Measurements from ENCODE around the gene DDX10.

The DDX10 gene

DNA sequence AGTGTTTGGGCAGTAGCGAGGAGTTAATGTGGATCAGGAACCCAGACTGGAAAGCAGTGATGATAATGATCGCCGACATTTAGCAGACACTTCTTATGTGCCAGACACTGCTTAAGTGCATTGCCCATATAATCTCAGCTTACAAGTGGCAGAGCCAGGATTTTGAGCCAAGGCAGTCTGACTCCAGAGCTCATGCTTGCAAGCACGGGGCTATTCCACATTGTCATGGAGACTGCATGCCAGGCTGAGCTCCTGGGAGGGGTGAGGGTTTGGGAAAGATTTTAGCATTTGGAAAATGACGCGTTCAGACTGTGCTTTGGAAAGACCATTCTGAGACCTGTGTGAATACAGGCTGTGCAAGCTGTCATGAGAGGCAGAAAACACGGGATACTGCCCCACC lies 302.7 kb downstream of the DDX10 start:
- Histone ChIP-seq H3K4me1 (ENCODE audit: control insufficient read depth in 1 of 2, insufficient read depth in 2 of 2, low read length in 2 of 2) (no peaks in the 10 kb centered on the region), H3K36me3 (ENCODE audit: control insufficient read depth in 1 of 2, insufficient read depth in 2 of 2, low read length in 2 of 2) (no peaks in the 10 kb centered on the region), H3K4me3 (ENCODE audit: low read depth in 1 of 2, low read length in 2 of 2) (no peak overlapping the region), H3K27me3 (ENCODE audit: low read depth, low read length) (no peaks in the 10 kb centered on the region), H3K27ac (ENCODE audit: low read length) (no peak overlapping the region), H3K9me3 (ENCODE audit: control insufficient read depth in 1 of 2, low read length in 2 of 2) (no peaks in the 10 kb centered on the region)

DNA sequence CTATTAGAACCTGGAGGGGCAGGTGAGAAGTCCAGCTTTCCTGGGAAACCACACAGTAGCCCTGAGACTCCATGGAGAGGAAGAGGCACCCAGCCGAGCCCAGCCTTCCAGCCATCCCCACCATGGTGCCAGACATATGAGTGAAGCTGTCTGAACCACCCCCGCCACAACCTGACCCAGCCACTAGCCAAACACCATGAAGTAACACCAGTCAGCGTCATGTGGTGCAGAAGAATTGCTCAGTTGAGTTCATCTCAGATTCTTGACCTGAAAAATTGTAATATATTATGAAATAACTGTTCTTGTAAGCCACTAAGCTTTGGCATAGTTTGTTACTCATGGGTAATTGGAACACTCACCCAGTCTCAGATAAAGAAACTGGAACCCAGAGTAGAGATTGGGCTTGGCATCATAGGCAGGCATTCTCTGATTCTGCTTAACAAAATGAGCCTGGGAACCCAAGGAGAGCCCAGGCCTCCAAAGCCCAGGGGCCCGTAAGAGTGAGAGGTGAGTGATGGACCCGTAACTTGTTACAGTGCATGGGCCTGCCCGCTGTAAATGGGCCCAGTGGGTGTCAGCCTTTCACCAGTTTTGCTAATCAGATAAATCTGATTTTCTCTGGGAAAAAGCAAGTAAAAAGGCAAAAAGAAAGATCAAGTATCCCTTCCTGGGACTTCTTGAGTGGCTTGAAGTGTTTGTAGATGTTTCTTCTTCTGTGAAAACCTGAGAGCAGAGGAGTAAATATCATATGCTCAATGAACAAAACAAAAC lies 305.5 kb downstream of the DDX10 start:
- Histone ChIP-seq H3K4me3 (ENCODE audit: low read depth in 1 of 2, low read length in 2 of 2) (no peak overlapping the region), H3K9me3 (ENCODE audit: control insufficient read depth in 1 of 2, low read length in 2 of 2) (no peaks in the 10 kb centered on the region), H3K4me1 (ENCODE audit: control insufficient read depth in 1 of 2, insufficient read depth in 2 of 2, low read length in 2 of 2) (no peaks in the 10 kb centered on the region), H3K27me3 (ENCODE audit: low read depth, low read length) (no peaks in the 10 kb centered on the region), H3K27ac (ENCODE audit: low read length) (no peak overlapping the region), H3K36me3 (ENCODE audit: control insufficient read depth in 1 of 2, insufficient read depth in 2 of 2, low read length in 2 of 2) (no peaks in the 10 kb centered on the region)

DNA sequence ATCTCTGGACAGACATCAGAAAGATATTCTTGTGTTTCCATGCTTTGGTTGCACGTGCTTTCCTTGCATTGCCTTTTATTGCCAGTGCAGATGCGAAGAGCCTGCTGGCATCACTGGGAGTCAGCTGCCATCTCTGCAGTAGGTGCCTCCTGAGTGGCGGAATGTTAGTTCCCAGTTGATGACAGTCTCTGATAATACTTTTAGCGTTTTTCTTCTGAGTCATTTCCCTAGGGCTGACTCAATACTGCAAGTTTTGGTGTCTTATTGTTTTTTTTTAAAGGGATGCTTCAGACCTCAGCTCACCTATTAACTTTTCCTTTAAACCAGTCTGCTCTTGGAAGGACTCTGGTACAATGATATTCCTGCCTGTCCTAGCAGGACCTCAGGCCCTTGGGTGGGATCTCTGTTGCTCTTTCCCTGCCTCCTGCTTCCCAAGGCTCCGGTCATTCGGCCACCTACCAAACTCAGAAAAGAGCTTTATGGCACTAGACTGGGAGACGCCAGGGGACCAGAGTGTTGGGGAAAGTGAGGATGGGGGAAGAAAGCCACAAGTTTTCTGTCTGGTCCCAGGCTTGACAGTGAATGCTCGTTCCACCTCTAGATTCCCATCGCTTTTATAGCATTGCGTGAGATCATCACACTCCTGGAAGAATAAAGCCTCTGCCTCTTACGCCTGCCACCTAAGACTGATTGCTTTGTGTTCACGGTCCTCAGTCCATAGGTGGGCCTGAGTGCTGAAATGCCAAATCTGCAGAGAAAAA lies 308.7 kb downstream of the DDX10 start:
- Histone ChIP-seq H3K27ac (ENCODE audit: low read length) (no peak overlapping the region), H3K4me1 (ENCODE audit: control insufficient read depth in 1 of 2, insufficient read depth in 2 of 2, low read length in 2 of 2) (no peaks in the 10 kb centered on the region), H3K4me3 (ENCODE audit: low read depth in 1 of 2, low read length in 2 of 2) (no peak overlapping the region), H3K27me3 (ENCODE audit: low read depth, low read length) (no peaks in the 10 kb centered on the region), H3K9me3 (ENCODE audit: control insufficient read depth in 1 of 2, low read length in 2 of 2) (no peaks in the 10 kb centered on the region), H3K36me3 (ENCODE audit: control insufficient read depth in 1 of 2, insufficient read depth in 2 of 2, low read length in 2 of 2) (no peaks in the 10 kb centered on the region)

DNA sequence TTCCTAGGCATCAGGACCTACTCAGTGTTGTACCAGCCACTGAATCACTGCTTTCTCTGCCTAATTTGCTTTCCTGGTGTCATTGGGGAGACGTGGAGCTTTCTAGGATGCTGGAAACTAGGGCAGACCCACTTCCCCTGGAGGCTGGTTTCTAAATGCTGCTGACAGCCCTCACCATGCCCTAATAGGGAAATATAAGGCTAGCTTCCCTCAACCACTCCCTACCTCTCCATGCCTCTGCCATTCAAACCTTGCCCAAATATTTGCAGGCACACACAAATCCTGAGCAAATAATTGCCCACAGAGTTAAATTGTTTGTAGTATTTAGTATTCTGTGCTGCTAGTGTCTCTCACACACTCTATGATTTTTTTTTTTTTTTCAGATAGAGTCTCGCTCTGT lies 310.2 kb downstream of the DDX10 start:
- no peak overlapping the region for H3K27ac ChIP-seq (ENCODE audit: low read length)
- H3K27me3 ChIP-seq (ENCODE audit: low read depth, low read length): no peaks in the 10 kb centered on the region
- no peaks in the 10 kb centered on the region for H3K9me3 ChIP-seq (ENCODE audit: control insufficient read depth in 1 of 2, low read length in 2 of 2)
- H3K4me3 ChIP-seq (ENCODE audit: low read depth in 1 of 2, low read length in 2 of 2): no peak overlapping the region
- no peaks in the 10 kb centered on the region for H3K36me3 ChIP-seq (ENCODE audit: control insufficient read depth in 1 of 2, insufficient read depth in 2 of 2, low read length in 2 of 2)
- H3K4me1 ChIP-seq (ENCODE audit: control insufficient read depth in 1 of 2, insufficient read depth in 2 of 2, low read length in 2 of 2): no peaks in the 10 kb centered on the region

DNA sequence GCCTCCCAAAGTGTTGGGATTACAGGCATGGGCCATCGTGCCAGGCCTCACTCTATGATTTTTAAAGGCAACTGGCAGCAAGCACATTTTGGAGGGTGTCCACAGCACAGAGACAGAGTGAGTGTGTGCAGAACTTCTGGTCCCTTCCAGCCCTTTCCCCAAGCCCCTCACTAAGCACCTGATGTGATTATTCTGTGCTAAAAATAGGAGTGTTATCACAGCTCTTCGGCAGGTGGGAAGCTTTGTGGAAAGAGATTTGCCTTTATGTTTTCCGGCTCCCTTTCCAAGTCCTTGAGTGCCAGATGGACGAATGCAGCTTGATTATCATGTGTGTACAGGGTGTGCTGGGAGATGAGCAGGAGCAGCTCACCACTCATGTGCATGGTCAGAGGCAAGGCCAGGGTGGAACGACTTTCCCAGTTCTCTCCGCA lies 310.8 kb downstream of the DDX10 start:
- no peak overlapping the region for H3K27ac ChIP-seq (ENCODE audit: low read length)
- no peaks in the 10 kb centered on the region for H3K36me3 ChIP-seq (ENCODE audit: control insufficient read depth in 1 of 2, insufficient read depth in 2 of 2, low read length in 2 of 2)
- no peaks in the 10 kb centered on the region for H3K4me1 ChIP-seq (ENCODE audit: control insufficient read depth in 1 of 2, insufficient read depth in 2 of 2, low read length in 2 of 2)
- no peak overlapping the region for H3K4me3 ChIP-seq (ENCODE audit: low read depth in 1 of 2, low read length in 2 of 2)
- no peaks in the 10 kb centered on the region for H3K27me3 ChIP-seq (ENCODE audit: low read depth, low read length)
- no peaks in the 10 kb centered on the region for H3K9me3 ChIP-seq (ENCODE audit: control insufficient read depth in 1 of 2, low read length in 2 of 2)

DNA sequence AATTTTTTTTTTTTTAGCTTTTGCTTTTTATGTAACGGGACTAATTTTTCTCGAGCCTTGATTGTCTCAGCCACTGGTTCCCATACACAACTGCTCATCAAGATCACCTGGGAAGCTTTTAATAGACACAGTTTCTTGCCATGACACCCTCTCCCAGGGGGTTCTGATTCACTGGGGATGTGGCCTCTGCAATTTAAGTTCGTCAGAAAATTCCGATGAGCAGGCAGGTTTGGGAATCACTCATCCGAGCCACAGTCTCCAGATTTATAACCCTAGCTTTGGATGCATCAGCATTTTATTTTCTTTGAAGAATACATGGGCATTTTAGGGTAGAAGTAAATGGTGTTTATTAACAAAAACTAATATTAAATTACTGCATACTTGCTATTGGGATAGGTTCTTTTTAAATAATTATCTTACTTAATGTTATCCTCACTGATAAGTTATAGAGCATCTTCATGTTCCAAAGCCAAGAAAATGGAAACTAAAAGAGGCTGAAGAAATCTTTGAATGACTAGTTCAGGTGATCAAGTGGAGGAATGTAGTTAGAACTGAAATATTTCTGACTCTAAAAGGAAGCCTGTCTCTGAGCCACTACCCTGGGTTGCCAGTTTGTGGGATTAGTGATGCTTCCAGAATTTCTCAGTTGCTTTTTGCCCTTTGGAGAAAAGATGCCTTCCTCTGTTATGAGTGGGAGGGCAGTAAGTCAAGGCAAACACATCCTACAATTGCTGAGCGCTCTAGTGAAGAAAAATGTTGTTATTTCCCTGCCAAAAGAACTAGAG lies 319.0 kb downstream of the DDX10 start:
- Histone ChIP-seq H3K4me1 (ENCODE audit: control insufficient read depth in 1 of 2, insufficient read depth in 2 of 2, low read length in 2 of 2) (no peaks in the 10 kb centered on the region), H3K36me3 (ENCODE audit: control insufficient read depth in 1 of 2, insufficient read depth in 2 of 2, low read length in 2 of 2) (no peaks in the 10 kb centered on the region), H3K9me3 (ENCODE audit: control insufficient read depth in 1 of 2, low read length in 2 of 2) (no peaks in the 10 kb centered on the region), H3K4me3 (ENCODE audit: low read depth in 1 of 2, low read length in 2 of 2) (no peak overlapping the region), H3K27ac (ENCODE audit: low read length) (no peak overlapping the region), H3K27me3 (ENCODE audit: low read depth, low read length) (no peaks in the 10 kb centered on the region)

DNA sequence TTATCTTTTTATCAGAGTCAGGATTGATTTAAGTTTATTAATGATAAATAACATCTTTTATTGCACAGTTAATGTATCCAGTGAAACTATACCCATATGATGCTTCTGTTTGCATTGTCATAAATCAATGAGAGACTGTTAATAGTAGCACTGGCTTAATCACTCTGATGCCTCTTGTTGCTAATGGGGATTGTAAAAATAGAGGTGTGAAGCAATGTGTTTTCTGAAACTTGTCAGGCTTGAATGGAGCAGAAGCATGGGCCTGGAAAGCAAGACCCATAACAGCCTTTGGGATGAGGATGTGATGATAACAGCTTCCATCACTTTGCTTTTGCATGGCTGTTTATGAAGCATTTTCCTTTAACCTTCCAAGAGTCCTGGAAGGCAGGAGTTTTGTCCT lies 319.7 kb downstream of the DDX10 start:
- no peaks in the 10 kb centered on the region for H3K4me1 ChIP-seq (ENCODE audit: control insufficient read depth in 1 of 2, insufficient read depth in 2 of 2, low read length in 2 of 2)
- no peak overlapping the region for H3K4me3 ChIP-seq (ENCODE audit: low read depth in 1 of 2, low read length in 2 of 2)
- H3K27ac ChIP-seq (ENCODE audit: low read length): no peak overlapping the region
- H3K27me3 ChIP-seq (ENCODE audit: low read depth, low read length): no peaks in the 10 kb centered on the region
- no peaks in the 10 kb centered on the region for H3K36me3 ChIP-seq (ENCODE audit: control insufficient read depth in 1 of 2, insufficient read depth in 2 of 2, low read length in 2 of 2)
- H3K9me3 ChIP-seq (ENCODE audit: control insufficient read depth in 1 of 2, low read length in 2 of 2): no peaks in the 10 kb centered on the region

DNA sequence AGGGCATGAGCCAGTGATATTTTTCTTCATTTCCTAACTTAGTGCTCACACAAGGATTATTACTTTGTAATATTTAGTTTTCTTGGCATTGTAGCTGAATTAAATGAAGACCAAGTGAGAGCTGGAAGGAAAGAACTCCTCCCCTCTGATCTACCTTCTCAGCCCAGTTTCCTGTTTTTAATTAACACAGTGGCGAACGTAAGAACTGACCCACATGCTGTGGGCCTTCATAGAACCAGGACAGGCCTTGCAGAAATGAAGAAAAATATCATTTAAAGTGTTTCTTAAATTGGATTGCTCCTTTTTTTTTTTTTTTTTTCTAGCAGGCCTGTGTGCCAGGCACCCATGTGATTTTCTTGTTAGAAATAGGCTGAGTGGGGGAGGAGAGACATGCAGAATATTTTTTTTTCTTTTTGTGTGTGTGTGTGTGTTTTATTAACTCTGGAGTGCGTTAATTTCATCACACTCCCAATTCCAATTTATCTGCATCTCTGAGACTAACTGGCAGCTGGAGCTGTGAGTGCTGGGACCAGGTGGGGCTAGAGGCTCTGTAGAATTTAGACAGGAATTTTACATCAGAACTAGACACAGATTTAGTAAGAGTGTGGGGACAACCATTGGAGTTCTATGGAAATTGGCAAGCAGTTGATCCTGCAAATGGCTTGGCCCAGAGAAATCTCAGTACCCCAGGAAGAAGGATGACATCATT lies 320.5 kb downstream of the DDX10 start:
- H3K36me3 ChIP-seq (ENCODE audit: control insufficient read depth in 1 of 2, insufficient read depth in 2 of 2, low read length in 2 of 2): no peaks in the 10 kb centered on the region
- H3K27ac ChIP-seq (ENCODE audit: low read length): no peak overlapping the region
- H3K27me3 ChIP-seq (ENCODE audit: low read depth, low read length): no peaks in the 10 kb centered on the region
- peaks cover 0 to 2% of the 10 kb centered on the region in 2 donors for H3K9me3 ChIP-seq (ENCODE audit: control insufficient read depth in 1 of 2, low read length in 2 of 2)
- no peak overlapping the region for H3K4me3 ChIP-seq (ENCODE audit: low read depth in 1 of 2, low read length in 2 of 2)
- H3K4me1 ChIP-seq (ENCODE audit: control insufficient read depth in 1 of 2, insufficient read depth in 2 of 2, low read length in 2 of 2): no peaks in the 10 kb centered on the region

DNA sequence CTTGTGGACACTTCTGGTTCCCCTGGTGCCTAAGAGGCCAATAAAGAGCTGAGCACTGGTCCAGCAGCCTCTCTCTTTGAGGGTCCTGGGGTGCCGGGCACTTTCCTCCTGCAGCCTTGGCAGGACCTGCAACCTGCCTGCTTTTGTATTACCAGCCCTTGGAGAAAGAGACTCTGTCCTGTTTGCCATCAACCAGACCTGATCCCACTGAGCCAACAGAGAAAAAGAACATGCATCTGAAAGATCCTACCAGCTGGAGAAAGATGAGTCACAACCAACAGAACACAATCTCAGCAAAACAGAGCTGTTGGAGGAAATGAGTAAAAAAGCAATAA lies 321.0 kb downstream of the DDX10 start:
- no peak overlapping the region for H3K4me3 ChIP-seq (ENCODE audit: low read depth in 1 of 2, low read length in 2 of 2)
- H3K27ac ChIP-seq (ENCODE audit: low read length): no peak overlapping the region
- H3K27me3 ChIP-seq (ENCODE audit: low read depth, low read length): no peaks in the 10 kb centered on the region
- H3K9me3 ChIP-seq (ENCODE audit: control insufficient read depth in 1 of 2, low read length in 2 of 2): peaks cover 0 to 2% of the 10 kb centered on the region in 2 donors
- H3K36me3 ChIP-seq (ENCODE audit: control insufficient read depth in 1 of 2, insufficient read depth in 2 of 2, low read length in 2 of 2): no peaks in the 10 kb centered on the region
- H3K4me1 ChIP-seq (ENCODE audit: control insufficient read depth in 1 of 2, insufficient read depth in 2 of 2, low read length in 2 of 2): no peaks in the 10 kb centered on the region

Data from muscle layer of duodenum (tissue), 2 donors.